GM18502 (cell line): Measurements from ENCODE around the gene KRT6A.

Source experiments
- ATAC-seq: cut with Tn5 transposase; IDR thresholded peaks from one replicate; pipeline ENCODE4 v1.9.1; 2021; ENCODE audit warnings: mild to moderate bottlenecking; ENCODE audit not compliant: unreplicated experiment, poor library complexity

KRT6A gene

DNA sequence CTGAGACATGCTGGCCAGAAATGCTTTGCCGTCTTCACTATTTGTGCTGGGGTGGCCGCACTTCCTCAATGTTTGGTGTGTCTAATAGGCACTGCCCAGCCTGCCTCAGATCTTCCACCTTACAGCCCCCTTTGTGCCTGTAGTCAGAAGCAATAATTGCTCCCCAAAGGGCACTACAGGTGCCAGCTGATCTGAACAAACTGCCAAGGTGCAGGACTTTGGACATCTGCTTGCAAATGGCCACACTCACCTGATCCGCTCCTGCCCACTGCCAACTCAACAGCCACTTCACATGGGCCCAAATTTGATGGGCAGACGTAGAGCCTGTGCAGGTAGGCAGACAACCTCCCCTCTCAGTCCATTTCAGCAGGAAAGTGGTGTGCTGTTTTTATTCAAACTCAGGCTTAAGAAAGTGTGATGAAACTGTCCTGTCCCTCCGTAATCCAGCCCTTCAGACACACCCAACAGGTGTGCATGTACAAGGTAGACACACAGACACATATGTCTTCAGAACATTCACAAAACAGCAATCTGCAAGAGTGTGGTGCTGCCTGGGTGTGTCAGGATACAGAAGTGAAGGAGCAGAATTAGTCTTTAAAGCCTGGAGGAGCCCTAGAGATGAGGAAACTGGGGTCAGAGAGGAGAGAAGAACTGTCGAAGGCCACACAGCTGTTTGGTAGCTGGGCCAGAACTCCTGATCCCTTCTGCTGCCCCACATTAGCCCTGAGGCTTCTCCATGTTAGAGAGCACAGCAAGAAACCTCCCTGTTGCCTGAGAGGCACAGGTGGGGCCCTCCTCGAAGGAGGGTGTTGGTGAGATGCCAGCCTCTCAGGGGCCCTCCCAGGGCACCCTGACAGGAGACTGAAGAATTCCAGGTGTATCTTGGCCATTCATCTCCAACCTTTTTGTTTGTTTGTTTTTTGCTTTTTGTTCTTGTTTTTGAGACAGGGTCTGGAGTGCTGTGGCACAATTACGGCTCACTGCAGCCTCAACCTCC, 54.5 kb downstream of the KRT6A start:
- no peak for ATAC-seq

DNA sequence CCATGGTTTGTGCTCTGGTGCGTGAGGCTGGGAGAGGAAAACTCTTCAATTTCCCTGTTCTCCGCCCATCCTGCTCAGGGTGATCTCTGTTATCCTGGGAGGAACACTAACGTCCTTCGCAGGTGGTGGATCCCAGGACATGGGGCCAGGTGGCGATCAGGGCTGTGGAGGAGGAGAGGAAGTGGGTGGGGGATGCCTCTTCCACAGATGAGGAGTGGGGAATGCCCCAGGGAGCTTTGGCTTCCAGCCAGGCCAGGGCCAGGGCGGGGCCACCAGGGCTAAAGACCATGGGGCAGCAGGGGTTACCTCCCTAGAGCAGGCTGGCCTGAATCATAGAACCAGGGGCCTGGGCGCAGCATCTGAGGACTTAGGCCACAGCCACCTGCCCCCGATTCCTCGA, 55.5 kb downstream of the KRT6A start:
- no peak for ATAC-seq
